Head of caudate nucleus (tissue), 42 donors: ENCODE data around the gene RGS19.

Source experiments
- DNase-seq, 42 donors: peaks; one replicate each; pipeline versions ENCODE4 v3.0.0 to v3.0.0-alpha.2; 2020 to 2021; ENCODE audit warnings: mixed read lengths in 7 of 42
- intact Hi-C: fragments of 100-400 bp; cut with DNase I; formaldehyde crosslinking; loops from one replicate; pipeline ENCODE4 v1.15.0; 2022

RGS19 gene

DNA sequence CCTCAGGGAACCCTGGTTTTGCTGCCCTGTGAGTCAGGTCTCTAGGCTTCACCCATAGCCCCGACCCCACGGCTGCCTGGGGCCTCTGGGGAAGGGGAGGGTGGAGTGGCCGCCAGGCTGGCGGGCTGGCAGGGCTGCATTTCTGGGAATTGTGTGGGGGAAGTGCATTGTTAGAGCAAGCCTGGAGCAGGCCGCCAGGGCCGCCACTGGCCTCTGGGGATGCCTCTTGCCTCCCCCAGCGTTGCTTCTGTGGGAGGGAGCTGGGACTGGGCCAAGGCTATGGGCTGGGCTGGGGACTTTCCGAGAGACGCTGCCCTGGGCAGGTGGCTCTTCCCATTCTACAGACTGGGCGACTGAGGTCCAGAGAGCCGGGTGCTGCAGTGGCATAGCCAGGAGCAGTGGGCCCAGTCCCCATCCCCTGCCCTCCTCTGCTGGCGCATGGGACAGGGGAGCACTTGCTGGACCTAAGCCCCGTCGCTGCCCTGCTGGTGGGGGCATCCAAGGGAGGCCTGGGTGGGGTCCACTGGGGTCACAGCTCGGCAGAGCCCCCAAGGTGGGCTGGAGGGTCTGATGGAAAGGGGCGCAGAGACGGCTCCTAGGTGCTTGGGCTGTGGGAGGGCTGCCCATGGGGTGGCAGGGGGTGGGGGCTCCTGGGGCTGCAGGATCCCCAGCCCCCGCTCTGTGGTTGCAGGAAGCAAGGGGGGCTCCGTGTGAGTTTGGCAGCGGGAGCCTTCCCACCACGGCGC lies 23.3 kb downstream of the RGS19 start:
- intact Hi-C loops: no loop called here
- DNase-seq: no peak

DNA sequence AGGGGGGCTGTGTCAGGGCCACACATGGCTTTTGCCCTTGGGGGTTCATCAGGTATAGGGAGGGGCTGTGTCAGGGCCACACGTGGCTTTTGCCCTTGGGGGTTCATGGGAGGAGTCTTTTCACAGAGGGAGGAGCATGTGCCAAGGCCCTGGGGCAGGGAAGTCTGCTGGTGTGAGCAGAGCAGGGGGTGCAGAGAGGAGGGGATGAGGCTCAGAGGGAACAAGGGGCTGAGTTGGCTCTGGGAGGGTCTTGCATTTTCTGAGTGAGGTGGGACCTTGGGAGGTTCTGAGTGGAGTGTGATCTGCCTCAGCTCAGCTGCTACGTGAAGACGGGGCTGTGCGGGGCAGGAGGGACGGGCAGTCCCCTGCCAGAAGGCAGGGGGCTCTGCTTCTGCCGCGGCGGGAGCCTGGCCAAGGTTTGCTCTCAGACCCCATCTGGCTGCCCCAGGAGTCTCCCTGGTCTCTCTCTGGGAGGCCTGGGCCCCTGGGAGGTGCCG lies 23.9 kb downstream of the RGS19 start:
- DNase-seq: no peak
- intact Hi-C loops: no loop called here

DNA sequence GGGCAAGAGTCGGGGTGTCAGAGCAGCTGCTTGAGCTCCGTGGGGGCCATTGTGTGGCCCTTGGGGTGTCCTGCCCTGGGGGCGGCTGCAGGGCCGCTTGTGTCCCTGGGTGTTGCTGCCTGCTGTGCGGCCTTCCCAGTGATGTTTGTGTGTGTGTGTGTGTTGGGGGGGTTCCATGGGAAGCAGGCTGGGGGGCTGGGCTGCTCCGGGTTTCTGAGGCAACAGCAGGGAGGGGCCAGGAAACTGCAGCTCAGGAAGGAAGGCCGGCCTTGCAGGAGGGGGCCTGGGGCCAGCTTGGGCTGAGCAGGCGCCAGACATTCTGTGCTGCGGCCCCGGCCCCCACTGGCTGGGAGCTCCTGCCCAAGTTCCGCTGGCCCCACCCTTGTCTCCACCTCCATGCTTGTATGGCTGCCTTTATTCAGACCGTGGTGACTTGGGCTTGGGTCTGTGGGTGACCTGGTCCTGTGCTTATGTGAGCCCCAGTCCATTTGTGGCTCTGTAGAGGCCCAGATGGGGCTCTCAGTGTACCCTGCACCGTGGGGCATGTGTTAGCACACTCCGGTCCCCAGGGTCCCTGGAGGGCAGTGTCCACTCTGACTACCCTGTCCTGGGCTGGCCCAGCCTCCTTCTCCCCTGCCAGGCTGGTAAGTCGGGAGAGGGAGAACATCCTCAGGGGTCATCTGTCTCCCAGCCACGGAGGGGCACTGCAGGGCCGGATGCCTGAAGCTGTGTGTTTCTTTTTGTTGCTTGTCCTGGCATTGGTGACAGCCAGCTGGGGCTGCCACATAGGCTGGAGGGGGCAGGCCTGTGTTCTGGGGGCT lies 25.3 kb downstream of the RGS19 start:
- intact Hi-C loops: no loop called here
- no peak for DNase-seq

GRCh38 chr20:64052987-64053840 lies 26.1 kb downstream of the RGS19 start:
- intact Hi-C loops: no loop called here
- no peak for DNase-seq

DNA sequence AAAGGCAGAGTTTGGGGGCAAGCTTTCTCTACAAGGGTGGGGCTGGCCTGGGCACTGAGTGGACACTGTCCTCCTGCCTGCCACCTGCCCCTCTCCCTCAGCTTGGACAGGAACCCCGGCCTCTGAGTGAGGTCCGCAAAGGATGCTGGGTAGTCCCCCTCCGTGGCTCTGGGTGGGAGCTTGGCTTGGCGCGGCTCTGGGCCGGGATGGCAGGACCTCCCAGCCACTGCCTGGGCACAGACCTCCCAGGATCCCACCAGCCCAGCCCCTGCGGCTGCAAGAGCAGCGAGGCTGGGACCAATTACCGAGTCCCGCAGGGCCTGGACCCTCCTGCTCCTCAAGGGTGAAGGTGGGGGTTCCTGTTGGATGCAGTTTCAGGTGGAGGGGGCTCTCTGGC lies 27.0 kb downstream of the RGS19 start:
- DNase-seq: no peak
- intact Hi-C loops: no loop called here

DNA sequence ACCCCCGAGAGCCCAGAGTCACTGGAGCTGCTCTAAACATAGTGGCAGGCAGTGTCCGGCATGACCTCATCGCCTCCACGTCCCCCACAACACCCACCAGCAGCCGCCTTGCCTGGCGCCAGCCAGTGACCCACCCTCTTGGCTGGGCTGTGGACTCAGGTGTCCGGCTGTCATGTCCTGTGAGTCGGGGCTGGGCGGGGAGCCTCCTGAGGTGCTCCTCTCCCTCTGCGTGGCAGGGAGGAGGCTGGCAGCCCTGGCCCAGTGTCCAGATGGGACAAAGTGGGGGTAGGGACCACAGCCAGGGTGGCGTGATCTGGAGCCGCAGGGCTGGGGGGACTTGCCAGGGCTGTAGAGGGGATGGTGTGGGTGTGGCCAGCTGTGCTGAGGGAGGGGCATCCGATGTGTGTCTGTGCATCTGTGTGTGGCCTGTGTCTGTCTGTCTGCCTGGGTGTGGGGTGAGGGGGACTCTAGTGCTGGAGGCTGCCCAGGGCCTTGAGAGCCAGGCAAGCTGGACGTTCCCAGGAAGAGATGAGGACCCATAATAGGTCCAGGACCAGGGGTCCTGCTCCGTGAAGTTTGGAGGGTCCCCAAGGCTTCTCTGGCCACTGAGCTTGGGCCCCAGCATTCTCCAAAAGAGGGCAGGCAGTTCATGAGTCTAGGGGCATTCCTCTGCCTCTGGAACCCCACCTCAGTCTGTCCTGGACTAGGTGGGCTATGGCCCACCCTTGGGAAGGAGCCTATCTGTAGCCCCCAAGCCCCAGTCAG lies 27.6 kb downstream of the RGS19 start:
- no peak for DNase-seq
- intact Hi-C loops: no loop called here

DNA sequence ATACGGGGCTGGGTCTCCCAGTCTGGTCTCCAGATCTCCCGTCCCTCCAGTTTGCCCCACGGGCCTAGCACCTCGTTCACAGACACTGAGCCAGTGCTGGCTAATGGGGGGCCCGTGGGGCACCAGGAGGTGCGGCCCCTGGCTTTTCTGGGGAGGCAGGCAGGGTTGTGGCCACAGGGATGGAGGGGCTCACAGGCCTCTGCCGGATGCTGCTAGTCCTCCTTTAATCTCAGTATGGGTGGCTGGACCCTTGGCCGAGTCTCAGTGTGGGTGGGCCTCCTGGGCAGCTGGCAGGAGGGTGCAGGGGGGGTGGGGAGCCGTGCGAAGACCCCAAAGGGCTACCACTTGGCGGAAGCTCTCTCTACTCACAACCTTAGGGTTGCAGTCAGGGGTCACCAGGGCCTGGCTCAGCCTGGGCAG lies 28.3 kb downstream of the RGS19 start:
- DNase-seq: no peak

DNA sequence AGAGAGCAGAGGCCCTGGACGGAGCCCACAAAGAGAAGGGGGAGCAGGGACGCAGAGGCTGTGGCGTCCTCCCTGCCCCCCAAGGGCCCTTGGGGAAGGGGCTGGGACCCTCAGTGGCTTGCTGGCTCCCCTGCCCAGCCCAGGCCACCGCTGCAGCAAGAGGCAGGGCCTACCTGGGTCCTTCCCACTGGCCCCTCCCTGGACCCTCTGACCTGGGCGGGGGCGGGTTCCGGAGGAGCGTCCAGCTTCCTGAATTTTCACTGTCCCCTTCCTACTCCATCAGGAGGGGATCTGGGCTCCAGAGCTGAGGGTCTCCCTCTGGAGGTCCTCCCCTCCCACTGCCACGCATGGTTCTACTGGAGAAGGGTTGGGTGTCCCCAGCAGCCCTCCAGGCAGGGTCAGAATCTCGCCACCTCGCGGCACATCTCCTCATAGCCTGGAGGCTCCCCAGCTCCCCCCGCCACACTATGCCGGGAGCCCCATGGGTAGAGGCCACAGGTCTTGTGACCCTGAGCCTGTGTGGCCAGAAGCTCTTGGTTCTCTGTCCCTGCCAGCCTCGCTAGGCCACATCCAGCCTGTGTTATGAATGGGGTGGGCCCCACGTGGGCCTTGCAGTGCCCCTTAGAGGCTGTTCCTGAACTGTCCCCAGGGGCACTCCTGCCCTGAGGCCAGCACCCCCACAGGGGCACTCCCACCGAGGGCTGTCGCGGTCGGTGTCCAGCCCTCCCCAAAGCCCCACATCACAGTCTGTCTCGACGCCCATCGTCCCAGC lies 28.9 kb downstream of the RGS19 start:
- DNase-seq: no peak
- intact Hi-C loops: no loop called here

More for the DNA sequence above, 28.3 kb downstream of the RGS19 start:
- intact Hi-C loops: no loop called here

DNA sequence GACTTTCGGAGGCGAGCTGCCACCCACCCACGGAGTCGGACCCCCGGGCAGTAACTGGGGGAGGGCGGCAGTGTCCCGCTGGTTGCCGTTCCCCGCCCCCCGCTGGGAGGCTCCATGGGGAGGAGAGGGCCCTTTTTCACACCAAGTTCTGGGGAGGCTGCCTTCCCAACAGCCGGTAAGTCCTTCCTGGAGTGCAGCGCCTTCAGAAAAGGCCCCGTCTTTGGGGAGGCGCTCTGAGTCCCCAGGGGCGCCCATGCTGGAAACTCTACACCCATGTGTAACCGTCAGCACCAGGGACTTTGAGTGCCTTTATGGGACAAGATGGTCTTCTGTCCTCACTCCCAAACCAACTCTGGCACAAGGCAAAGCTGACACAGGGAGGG lies 29.4 kb downstream of the RGS19 start:
- DNase-seq: no peak
- intact Hi-C loops: no loop called here

DNA sequence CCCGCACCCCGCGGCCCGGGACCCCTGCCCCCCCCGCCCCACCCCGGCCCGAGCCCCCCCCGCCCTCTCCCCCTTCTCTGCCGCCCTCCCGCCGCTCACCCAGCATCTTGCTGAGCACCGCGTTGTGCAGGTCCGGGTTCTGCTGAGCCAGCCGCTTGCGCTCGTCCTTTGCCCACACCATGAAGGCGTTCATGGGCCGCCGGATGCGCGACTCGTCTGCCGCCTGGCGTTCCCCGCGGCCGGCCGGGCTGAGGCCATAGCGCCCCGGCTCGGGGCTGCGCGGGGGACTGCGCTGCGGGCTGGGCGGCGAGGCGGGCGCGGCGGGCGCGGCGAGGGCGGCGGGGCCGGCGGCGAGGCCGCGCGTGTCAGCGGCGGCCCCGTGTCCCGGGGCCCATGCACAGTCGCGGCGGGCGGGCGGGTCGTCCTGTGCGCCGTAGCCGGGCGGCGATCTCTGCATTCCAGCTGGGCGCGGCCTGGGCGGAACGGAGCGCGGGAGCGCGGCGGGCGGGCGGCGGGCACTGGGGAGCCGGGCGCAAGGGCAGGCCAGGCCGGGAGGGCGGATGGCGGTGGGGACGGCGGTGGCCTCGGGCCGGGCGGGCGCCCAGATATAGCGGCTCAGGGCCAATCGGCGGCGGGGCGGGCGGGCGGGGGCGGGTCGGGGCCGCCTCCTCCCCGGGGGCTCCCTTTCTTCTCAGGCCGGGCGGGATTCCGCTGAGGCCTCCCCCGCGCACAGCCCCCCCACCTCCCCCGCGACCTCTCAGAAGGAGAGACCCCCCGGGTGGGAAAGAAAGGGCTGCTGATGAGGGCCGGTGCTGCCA lies 30.0 kb downstream of the RGS19 start, which contains the start of gene SOX18:
TSS of gene SOX18 (minus strand) at position 580 of the 818 bp plus-strand sequence. CDS start at position 457, 123 bp downstream.
- intact Hi-C loops: no loop called here
- no peak for DNase-seq

GRCh38 chr20:64048402-64049044 lies 30.8 kb downstream of the RGS19 start:
- no peak for DNase-seq
- intact Hi-C loops: no loop called here

- intact Hi-C loops: no loop called here
- no peak for DNase-seq
These were observed 31.3 kb downstream of the RGS19 start for GRCh38 chr20:64047968-64048401.

- intact Hi-C loops: no loop called here
- no peak for DNase-seq
These were observed 32.3 kb downstream of the RGS19 start for GRCh38 chr20:64047046-64047389.

DNA sequence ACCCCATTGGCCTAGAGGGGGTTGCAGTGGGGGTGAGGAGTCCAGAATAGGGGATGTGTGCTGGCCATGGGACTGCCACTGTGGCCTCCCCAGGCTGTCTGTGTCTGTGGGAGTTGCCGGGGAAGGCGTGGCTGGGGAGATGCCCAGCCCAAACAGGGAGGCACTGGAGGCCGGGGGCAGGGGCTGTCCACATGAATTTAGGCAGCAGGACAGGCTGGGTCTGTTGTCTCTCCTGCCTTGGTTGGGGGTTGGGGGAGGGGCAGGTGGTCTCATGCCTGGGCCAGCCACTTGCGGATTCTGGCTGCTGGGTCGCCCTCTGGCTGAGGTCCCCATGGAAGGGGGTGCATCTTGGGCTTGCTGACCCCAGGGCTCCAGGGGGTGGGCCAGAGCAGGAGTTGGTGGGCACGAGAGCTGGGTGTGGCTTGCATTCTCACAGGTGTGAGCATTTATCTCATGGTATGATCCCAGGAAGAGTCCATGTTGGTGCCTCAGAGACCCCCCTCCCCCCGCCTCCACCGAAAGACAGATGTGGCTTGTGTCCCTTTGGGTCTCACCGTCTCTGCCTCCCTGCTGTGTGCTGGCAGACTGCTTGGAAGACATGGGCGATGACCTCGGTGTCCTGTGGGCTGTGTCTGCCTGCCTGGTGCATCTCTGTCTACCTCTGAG lies 33.8 kb downstream of the RGS19 start:
- DNase-seq: no peak
- intact Hi-C loops: no loop called here

DNA sequence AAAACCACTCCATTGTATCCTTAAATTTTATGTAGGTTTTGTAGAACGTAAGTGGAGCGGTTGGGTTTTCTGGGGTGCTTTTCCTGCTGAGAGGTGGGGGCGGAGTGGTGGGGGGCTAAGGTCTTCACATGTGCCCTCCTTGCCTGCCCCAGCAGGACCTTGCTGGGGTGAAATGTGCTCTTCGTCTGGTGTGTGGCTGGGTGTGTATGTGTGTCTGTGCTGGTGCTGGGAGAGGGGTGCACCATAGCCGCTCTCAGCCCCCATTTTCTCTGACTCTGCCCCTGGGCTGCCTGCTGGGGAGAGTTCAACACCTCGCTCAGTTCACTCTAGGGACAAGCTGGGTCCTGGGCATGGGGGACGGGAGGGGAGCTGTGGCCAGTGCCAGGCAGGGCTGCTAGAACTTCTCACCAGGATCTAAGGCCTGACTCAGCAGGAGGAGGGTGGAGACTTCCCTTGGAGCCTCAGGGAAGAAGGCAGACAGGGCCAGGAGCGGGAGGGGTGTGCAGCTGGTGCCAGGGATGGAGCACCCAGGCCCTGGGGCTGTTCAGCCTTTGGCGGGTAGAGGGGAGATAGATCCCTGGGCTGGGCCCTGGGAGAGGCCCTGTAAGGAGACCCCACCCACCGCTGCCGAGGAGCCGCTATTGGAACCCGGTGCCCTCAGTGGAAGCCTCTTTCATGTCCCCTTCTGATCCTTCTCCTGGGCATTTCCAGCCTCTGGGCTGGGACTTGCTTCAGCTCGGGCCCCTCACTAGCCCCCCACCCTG lies 34.7 kb downstream of the RGS19 start:
- no peak for DNase-seq
- intact Hi-C loops: no loop called here
